Body of pancreas (tissue), 4 donors: ENCODE measurements around the gene BRAF.

Source experiments
- POLR2A ChIP-seq, 3 donors: fragments of 450-650 bp; IDR thresholded peaks; one replicate each; pipeline ENCODE4 v1.6.1; 2016; ENCODE audit warnings: antibody characterized with exemption in 3 of 3, mild to moderate bottlenecking in 2 of 3
- TF ChIP-seq, protein P1 (sequence below), 7 experiments: fragments of 450-650 bp in 4 of 7; fragments of 200-600 bp in 3 of 7; sonication (generic) in 3 of 7; IDR thresholded peaks; one replicate each; pipeline ENCODE4 v1.5.1; 2016 to 2019; ENCODE audit warnings: antibody characterized with exemption in 7 of 7

DNA sequence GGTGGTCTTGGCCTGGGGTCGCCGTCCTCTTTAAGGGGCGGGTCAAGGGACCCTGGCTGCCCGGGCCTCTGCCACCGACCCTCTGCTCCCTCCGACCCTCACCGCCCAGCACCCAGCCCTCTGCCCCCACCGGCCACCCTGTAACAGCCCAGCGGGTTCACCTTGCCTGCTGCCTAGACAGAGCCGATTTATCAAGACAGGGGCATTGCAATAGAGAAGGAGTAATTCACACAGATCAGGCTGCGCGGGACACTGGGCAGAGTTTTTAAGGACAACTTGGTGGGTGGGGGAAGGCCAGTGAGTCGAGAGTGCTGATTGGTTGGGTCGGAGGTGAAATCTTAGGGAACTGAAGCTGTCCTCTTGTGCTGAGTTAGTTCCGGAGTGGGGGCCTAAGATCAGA, 252.8 kb downstream of the BRAF start:
- no peak for TF ChIP-seq POLR2A (IDR thresholded peaks at IDR 0.05)
- TF ChIP-seq, protein P1, sequence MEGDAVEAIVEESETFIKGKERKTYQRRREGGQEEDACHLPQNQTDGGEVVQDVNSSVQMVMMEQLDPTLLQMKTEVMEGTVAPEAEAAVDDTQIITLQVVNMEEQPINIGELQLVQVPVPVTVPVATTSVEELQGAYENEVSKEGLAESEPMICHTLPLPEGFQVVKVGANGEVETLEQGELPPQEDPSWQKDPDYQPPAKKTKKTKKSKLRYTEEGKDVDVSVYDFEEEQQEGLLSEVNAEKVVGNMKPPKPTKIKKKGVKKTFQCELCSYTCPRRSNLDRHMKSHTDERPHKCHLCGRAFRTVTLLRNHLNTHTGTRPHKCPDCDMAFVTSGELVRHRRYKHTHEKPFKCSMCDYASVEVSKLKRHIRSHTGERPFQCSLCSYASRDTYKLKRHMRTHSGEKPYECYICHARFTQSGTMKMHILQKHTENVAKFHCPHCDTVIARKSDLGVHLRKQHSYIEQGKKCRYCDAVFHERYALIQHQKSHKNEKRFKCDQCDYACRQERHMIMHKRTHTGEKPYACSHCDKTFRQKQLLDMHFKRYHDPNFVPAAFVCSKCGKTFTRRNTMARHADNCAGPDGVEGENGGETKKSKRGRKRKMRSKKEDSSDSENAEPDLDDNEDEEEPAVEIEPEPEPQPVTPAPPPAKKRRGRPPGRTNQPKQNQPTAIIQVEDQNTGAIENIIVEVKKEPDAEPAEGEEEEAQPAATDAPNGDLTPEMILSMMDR (IDR thresholded peaks at IDR 0.05), result no peak
